Stimulated activated CD8-positive, alpha-beta memory T cell treated with anti-CD3 and anti-CD28 coated beads, Interleukin-12 subunit alpha, Interleukin-12 subunit beta, amount 100 ng/mL, for 24 hours (primary cell): Measurements from ENCODE around the gene TNP1.

Experiments
- DNase-seq: peaks from one replicate; pipeline ENCODE4 v3.0.0-alpha.2; 2020; ENCODE audit errors: extremely low read depth

The TNP1 gene

GRCh38 chr2:216859944-216860343 lies at the start of gene TNP1:
Gene TNP1 (minus strand): TSS chr2:216860064. CDS start chr2:216860034, 30 bp downstream.
- DNase-seq = no peak

GRCh38 chr2:216908300-216908699 lies 48.4 kb upstream of the TNP1 start:
- DNase-seq = no peak

- no peak for DNase-seq
These were observed 45.9 kb upstream of the TNP1 start for GRCh38 chr2:216905649-216906329.

- DNase-seq = no peak
These were observed 45.1 kb upstream of the TNP1 start for GRCh38 chr2:216904974-216905373.

- DNase-seq = no peak
These were observed 44.7 kb upstream of the TNP1 start for GRCh38 chr2:216904554-216904953.

GRCh38 chr2:216903470-216903869 lies 43.6 kb upstream of the TNP1 start:
- no peak for DNase-seq

GRCh38 chr2:216901273-216901672 lies 41.4 kb upstream of the TNP1 start:
- no peak for DNase-seq

GRCh38 chr2:216900406-216900805 lies 40.5 kb upstream of the TNP1 start:
- no peak for DNase-seq

- no peak for DNase-seq
These were observed 37.8 kb upstream of the TNP1 start for GRCh38 chr2:216897561-216898203.

GRCh38 chr2:216890138-216890537 lies 30.3 kb upstream of the TNP1 start:
- DNase-seq = no peak

- DNase-seq = no peak
These were observed 29.2 kb upstream of the TNP1 start for GRCh38 chr2:216888887-216889622.

- DNase-seq = no peak
These were observed 28.2 kb upstream of the TNP1 start for GRCh38 chr2:216888081-216888480.

- no peak for DNase-seq
These were observed 27.3 kb upstream of the TNP1 start for GRCh38 chr2:216887138-216887537.

- DNase-seq = no peak
These were observed 25.3 kb upstream of the TNP1 start for GRCh38 chr2:216885117-216885553.

GRCh38 chr2:216884347-216884746 lies 24.5 kb upstream of the TNP1 start:
- DNase-seq = no peak

GRCh38 chr2:216882876-216883275 lies 23.0 kb upstream of the TNP1 start:
- DNase-seq = no peak

GRCh38 chr2:216881411-216881810 lies 21.5 kb upstream of the TNP1 start:
- no peak for DNase-seq

- no peak for DNase-seq
These were observed 20.8 kb upstream of the TNP1 start for GRCh38 chr2:216880509-216881184.

GRCh38 chr2:216879727-216880508 lies 20.1 kb upstream of the TNP1 start:
- no peak for DNase-seq

- no peak for DNase-seq
These were observed 18.2 kb upstream of the TNP1 start for GRCh38 chr2:216878072-216878471.

GRCh38 chr2:216877085-216877484 lies 17.2 kb upstream of the TNP1 start:
- DNase-seq = no peak
